ENCODE data around the gene USP5. TPM values are rescaled to one million over a fixed set of nuclear protein-coding genes. Genes with fewer than 3 reads are reported as not detected.

The USP5 gene
- polyA plus RNA-seq, 1 experiment: 90.0 TPM

DNA sequence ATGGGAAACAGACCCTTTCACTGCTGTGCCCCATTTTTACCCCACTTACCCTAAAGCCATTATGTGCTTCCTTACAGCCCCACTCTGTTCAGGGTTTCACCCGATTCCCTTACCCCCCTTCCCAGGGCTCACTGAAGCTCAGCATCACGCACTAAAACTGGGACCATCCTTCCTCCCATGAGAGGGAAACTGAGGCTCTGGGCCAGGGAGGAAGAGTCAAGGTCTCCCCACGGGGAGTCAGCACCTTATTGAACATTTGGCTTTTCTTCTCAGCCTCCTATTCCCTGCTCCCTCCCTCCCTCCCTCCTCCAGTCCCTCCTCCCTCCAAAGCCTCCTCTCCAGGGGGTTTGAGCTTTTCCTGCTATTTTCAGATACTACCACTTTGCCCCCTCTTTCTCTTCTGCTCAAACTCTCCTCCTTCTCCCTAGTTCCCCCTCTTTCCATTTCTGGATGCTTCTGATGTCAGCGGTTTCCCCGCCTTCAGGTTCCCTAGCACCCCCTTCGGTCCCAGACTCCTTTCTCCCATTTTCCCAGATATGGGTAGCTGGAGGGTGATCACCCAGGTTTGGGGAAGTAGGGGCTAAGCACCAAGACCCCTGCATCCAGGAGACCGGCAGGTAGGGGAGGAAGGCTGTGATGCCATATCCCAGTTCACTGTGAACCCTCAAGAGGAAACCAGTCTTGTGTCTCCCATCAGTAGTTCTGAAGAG, 29.4 kb upstream of the USP5 start:
- DNase-seq (ENCODE audit: low read depth): no peak
- TF ChIP-seq, protein P1, sequence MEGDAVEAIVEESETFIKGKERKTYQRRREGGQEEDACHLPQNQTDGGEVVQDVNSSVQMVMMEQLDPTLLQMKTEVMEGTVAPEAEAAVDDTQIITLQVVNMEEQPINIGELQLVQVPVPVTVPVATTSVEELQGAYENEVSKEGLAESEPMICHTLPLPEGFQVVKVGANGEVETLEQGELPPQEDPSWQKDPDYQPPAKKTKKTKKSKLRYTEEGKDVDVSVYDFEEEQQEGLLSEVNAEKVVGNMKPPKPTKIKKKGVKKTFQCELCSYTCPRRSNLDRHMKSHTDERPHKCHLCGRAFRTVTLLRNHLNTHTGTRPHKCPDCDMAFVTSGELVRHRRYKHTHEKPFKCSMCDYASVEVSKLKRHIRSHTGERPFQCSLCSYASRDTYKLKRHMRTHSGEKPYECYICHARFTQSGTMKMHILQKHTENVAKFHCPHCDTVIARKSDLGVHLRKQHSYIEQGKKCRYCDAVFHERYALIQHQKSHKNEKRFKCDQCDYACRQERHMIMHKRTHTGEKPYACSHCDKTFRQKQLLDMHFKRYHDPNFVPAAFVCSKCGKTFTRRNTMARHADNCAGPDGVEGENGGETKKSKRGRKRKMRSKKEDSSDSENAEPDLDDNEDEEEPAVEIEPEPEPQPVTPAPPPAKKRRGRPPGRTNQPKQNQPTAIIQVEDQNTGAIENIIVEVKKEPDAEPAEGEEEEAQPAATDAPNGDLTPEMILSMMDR (IDR thresholded peaks at IDR 0.05; ENCODE audit: insufficient read depth, low read depth, low read length): no peak
- peaks cover 3% of the 10 kb centered on the region; the same call in 1 of the 2 replicates for H3K27me3 ChIP-seq (ENCODE audit: control insufficient read depth, insufficient read depth, low read length)
- POLR2A ChIA-PET: no interaction called here
- no peaks in the 10 kb centered on the region; the same call in none of the 2 replicates for H3K36me3 ChIP-seq (ENCODE audit: control insufficient read depth, insufficient read depth, low read length)
- CTCF ChIA-PET: interaction anchor here (2.0 to 12.9 kb wide), 5 partner anchors 13 to 69 kb away, joined by 6 to 92 read pairs (median 9); partner anchors contain the start of genes MLF2 and PTMS
- no peak overlapping the region for H3K4me3 ChIP-seq (ENCODE audit: low read depth, low read length)

DNA sequence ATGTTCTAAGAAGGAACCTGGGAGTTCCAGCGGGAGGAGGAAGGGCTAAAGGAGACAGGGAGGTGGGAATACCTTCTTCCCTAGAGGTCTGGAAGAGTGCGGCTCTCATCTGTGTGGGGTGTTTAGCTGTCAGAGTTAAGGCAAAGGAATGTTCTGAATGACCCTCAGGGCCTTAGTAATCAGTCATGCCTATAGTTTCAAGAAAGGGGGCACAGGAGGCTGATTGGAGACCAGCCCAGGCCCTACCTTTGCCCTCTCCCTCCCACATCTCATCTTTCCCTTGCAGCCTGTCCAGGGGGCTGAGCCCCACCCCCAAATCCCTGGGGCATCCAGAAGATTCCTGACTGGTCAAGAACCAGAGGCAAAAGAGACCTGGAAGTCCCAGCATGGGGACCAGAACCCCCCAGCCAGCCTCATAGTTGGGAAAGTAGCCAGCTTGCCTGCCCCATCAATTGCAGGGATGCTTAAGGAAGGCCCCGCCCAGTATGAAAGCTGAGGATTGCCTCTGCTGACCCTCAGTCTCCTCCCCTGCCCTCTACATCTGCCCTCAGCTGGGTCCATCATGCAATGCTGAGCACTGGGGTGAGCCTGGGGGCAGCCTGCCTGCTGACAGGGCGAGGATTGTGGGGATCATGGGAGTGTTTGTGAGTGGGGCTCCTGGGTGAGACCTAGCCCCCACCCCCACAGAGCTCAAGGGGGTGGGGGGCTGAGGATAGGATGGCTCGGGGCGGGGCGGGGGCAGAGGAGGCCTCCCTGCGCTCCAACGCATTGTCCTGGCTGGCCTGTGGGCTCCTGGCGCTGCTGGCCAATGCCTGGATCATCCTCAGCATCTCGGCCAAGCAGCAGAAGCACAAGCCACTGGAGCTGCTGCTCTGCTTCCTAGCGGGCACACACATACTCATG, 28.5 kb upstream of the USP5 start:
- TF ChIP-seq, protein P1 (IDR thresholded peaks at IDR 0.05; ENCODE audit: insufficient read depth, low read depth, low read length): no peak
- CTCF ChIA-PET: interaction anchor here (2.2 to 12.9 kb wide), 4 partner anchors 40 to 88 kb away, joined by 6 to 92 read pairs (median 32); partner anchors contain the start of genes MLF2 and PTMS
- no peak for DNase-seq (ENCODE audit: low read depth)
- H3K4me3 ChIP-seq (ENCODE audit: low read depth, low read length): no peak overlapping the region
- no peaks in the 10 kb centered on the region; the same call in none of the 2 replicates for H3K36me3 ChIP-seq (ENCODE audit: control insufficient read depth, insufficient read depth, low read length)
- POLR2A ChIA-PET: no interaction called here
- peaks cover 3% of the 10 kb centered on the region; the same call in 1 of the 2 replicates for H3K27me3 ChIP-seq (ENCODE audit: control insufficient read depth, insufficient read depth, low read length)

DNA sequence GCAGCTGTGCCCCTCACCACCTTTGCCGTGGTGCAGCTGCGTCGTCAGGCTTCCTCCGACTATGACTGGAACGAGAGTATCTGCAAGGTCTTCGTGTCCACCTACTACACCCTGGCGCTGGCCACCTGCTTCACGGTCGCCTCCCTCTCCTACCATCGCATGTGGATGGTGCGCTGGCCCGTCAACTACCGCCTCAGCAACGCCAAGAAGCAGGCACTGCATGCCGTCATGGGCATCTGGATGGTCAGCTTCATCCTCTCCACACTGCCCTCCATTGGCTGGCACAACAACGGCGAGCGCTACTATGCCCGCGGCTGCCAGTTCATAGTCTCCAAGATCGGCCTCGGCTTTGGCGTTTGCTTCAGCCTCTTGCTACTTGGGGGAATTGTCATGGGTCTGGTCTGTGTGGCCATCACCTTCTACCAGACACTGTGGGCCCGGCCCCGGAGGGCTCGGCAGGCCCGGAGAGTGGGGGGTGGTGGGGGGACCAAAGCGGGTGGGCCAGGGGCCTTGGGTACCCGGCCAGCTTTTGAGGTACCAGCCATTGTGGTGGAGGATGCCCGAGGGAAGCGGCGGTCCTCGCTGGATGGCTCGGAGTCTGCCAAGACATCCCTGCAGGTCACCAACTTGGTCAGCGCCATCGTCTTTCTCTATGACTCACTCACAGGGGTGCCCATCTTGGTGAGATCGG, 27.7 kb upstream of the USP5 start:
- ChIA-PET CTCF (interaction anchor here (0.6 to 12.9 kb wide), 20 partner anchors 10 to 318 kb away, joined by 3 to 92 read pairs (median 5); partner anchors contain the start of genes CDCA3, COPS7A, GNB3 and MLF2), POLR2A (interaction anchor here (0.9 kb wide), 1 partner anchor 135 kb away, joined by 3 read pairs; the partner anchor contains the start of gene ZNF384)
- Histone ChIP-seq H3K36me3 (ENCODE audit: control insufficient read depth, insufficient read depth, low read length) (no peaks in the 10 kb centered on the region; the same call in none of the 2 replicates), H3K4me3 (ENCODE audit: low read depth, low read length) (no peak overlapping the region), H3K27me3 (ENCODE audit: control insufficient read depth, insufficient read depth, low read length) (peaks cover 3% of the 10 kb centered on the region; the same call in 1 of the 2 replicates)
- TF ChIP-seq, protein P1 (IDR thresholded peaks at IDR 0.05; ENCODE audit: insufficient read depth, low read depth, low read length): no peak
- DNase-seq (ENCODE audit: low read depth): no peak

DNA sequence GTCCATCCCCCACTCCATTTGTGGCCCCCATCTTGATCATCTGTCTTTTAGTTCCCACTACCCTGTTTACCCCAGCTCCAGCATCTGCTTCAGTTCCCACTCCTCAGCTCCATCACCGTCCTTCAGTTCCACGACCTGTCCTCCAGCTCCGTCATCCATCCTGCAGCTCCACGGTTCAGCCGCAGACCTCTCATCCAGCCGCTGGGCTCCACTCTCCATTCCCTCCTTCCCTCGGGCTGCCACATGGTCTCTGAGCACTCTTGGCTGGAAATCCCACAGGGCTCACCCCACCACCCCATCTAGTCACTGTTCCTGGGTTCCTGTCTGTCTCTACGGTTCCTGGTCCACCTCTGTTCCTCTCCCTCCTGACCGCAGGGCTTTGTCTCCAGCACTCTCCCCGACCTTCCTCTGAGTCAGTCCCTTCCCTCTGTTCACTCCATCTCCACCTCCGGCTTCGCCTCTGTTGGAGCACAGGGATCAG, 27.0 kb upstream of the USP5 start:
- TF ChIP-seq, protein P1 (IDR thresholded peaks at IDR 0.05; ENCODE audit: insufficient read depth, low read depth, low read length): no peak
- no peak for DNase-seq (ENCODE audit: low read depth)
- no peaks in the 10 kb centered on the region; the same call in none of the 2 replicates for H3K36me3 ChIP-seq (ENCODE audit: control insufficient read depth, insufficient read depth, low read length)
- peaks cover 3% of the 10 kb centered on the region; the same call in 1 of the 2 replicates for H3K27me3 ChIP-seq (ENCODE audit: control insufficient read depth, insufficient read depth, low read length)
- ChIA-PET POLR2A (interaction anchor here (0.9 kb wide), 1 partner anchor 136 kb away, joined by 3 read pairs; the partner anchor contains the start of gene ZNF384), CTCF (interaction anchor here (0.6 to 12.9 kb wide), 27 partner anchors 8 to 318 kb away, joined by 3 to 92 read pairs (median 4); partner anchors contain the start of genes CDCA3, COPS7A, GNB3 and MLF2)
- H3K4me3 ChIP-seq (ENCODE audit: low read depth, low read length): peak overlapping the region; percentile 32; the same call in 1 of the 2 replicates

Data from BJ (cell line).